ENCODE data around the gene HRH1.
"Not testable (repeated sequence)": the region's sequence is repeated elsewhere in the genome, so short reads cannot be mapped to it uniquely, and the experiment has no call there.

Gene HRH1

GRCh38 chr3:11154036-11154952, at the start of gene HRH1:
Gene HRH1 (plus strand): TSS chr3:11154493. CDS start chr3:11259038, 104,545 bp downstream.
- in situ Hi-C loops (cut with MboI; ENCODE audit: low sequenced_read_pairs), result no loop called here

GRCh38 chr3:11113316-11113715, 41.0 kb upstream of the HRH1 start:
- in situ Hi-C loops (cut with MboI; ENCODE audit: low sequenced_read_pairs), result not testable (repeated sequence)

GRCh38 chr3:11115548-11115947, 38.7 kb upstream of the HRH1 start:
- in situ Hi-C loops (cut with MboI; ENCODE audit: low sequenced_read_pairs), result no loop called here

GRCh38 chr3:11116336-11117059, 37.8 kb upstream of the HRH1 start:
- in situ Hi-C loops (cut with MboI; ENCODE audit: low sequenced_read_pairs), result no loop called here

GRCh38 chr3:11117591-11117990, 36.7 kb upstream of the HRH1 start:
- in situ Hi-C loops (cut with MboI; ENCODE audit: low sequenced_read_pairs), result no loop called here

GRCh38 chr3:11118181-11118682, 36.1 kb upstream of the HRH1 start:
- in situ Hi-C loops (cut with MboI; ENCODE audit: low sequenced_read_pairs), result no loop called here

GRCh38 chr3:11120091-11120805, 34.0 kb upstream of the HRH1 start:
- in situ Hi-C loops (cut with MboI; ENCODE audit: low sequenced_read_pairs), result no loop called here

GRCh38 chr3:11126653-11127052, 27.6 kb upstream of the HRH1 start:
- in situ Hi-C loops (cut with MboI; ENCODE audit: low sequenced_read_pairs), result no loop called here

GRCh38 chr3:11128682-11129632, 25.3 kb upstream of the HRH1 start:
- in situ Hi-C loops (cut with MboI; ENCODE audit: low sequenced_read_pairs), result no loop called here

- in situ Hi-C loops (cut with MboI; ENCODE audit: low sequenced_read_pairs), result no loop called here
Observed at GRCh38 chr3:11130385-11130784, 23.9 kb upstream of the HRH1 start.

GRCh38 chr3:11131371-11131770, 22.9 kb upstream of the HRH1 start:
- in situ Hi-C loops (cut with MboI; ENCODE audit: low sequenced_read_pairs), result no loop called here

- in situ Hi-C loops (cut with MboI; ENCODE audit: low sequenced_read_pairs), result not testable (repeated sequence)
Observed at GRCh38 chr3:11131886-11132285, 22.4 kb upstream of the HRH1 start.

GRCh38 chr3:11132861-11133260, 21.4 kb upstream of the HRH1 start:
- in situ Hi-C loops (cut with MboI; ENCODE audit: low sequenced_read_pairs), result no loop called here

- in situ Hi-C loops (cut with MboI; ENCODE audit: low sequenced_read_pairs), result no loop called here
Observed at GRCh38 chr3:11134794-11135193, 19.5 kb upstream of the HRH1 start.

- in situ Hi-C loops (cut with MboI; ENCODE audit: low sequenced_read_pairs), result no loop called here
Observed at GRCh38 chr3:11136116-11136515, 18.2 kb upstream of the HRH1 start.

- in situ Hi-C loops (cut with MboI; ENCODE audit: low sequenced_read_pairs), result no loop called here
Observed at GRCh38 chr3:11136830-11137626, 17.3 kb upstream of the HRH1 start.

- in situ Hi-C loops (cut with MboI; ENCODE audit: low sequenced_read_pairs), result no loop called here
Observed at GRCh38 chr3:11137627-11137959, 16.7 kb upstream of the HRH1 start.

GRCh38 chr3:11138371-11138770, 15.9 kb upstream of the HRH1 start:
- in situ Hi-C loops (cut with MboI; ENCODE audit: low sequenced_read_pairs), result no loop called here

GRCh38 chr3:11140030-11140712, 14.1 kb upstream of the HRH1 start:
- in situ Hi-C loops (cut with MboI; ENCODE audit: low sequenced_read_pairs), result no loop called here
